Thyroid gland (tissue), 4 donors: Measurements from ENCODE around the gene ZER1.

Source experiments
- POLR2A ChIP-seq, 2 donors: fragments of 450-650 bp; IDR thresholded peaks; one replicate each; pipeline ENCODE4 v1.6.1; 2017; ENCODE audit warnings: antibody characterized with exemption in 2 of 2, mild to moderate bottlenecking in 2 of 2, moderate library complexity in 1 of 2
- TF ChIP-seq, protein P1 (sequence below), 6 experiments: fragments of 200-600 bp in 3 of 6; fragments of 450-650 bp in 3 of 6; sonication (generic) in 3 of 6; IDR thresholded peaks; one replicate each; pipeline ENCODE4 v1.5.1; 2016 to 2019; ENCODE audit warnings: antibody characterized with exemption in 6 of 6, mild to moderate bottlenecking in 2 of 6, inconsistent platforms in 1 of 6, moderate library complexity in 1 of 6

DNA sequence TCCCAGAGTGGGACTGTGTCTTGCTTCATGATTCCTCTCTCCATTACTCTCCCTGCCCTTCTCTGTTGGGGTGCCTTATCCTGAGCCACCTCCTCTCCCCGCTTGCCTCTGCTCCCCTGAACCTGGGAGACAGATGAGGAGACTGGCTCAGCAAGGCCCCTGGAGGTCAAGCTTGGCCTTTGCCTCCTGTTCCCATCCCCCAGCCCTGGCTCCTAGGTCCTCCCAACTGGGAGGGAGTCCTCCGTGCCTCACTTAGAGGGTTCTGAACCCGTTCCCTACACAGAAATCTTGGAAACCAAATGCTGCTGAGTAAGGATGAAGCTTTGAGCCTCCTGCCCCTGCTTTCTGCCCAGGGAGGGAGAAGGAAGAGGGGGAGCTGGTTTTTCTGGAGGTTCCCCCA is 36.8 kb upstream of the ZER1 start:
- TF ChIP-seq, protein P1, sequence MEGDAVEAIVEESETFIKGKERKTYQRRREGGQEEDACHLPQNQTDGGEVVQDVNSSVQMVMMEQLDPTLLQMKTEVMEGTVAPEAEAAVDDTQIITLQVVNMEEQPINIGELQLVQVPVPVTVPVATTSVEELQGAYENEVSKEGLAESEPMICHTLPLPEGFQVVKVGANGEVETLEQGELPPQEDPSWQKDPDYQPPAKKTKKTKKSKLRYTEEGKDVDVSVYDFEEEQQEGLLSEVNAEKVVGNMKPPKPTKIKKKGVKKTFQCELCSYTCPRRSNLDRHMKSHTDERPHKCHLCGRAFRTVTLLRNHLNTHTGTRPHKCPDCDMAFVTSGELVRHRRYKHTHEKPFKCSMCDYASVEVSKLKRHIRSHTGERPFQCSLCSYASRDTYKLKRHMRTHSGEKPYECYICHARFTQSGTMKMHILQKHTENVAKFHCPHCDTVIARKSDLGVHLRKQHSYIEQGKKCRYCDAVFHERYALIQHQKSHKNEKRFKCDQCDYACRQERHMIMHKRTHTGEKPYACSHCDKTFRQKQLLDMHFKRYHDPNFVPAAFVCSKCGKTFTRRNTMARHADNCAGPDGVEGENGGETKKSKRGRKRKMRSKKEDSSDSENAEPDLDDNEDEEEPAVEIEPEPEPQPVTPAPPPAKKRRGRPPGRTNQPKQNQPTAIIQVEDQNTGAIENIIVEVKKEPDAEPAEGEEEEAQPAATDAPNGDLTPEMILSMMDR (IDR thresholded peaks at IDR 0.05), result no peak
- no peak for TF ChIP-seq POLR2A (IDR thresholded peaks at IDR 0.05)
